Stimulated activated CD4-positive, alpha-beta T cell treated with anti-CD3 and anti-CD28 coated beads, Interleukin-2, amount 100 ng/mL, for 4 hours (primary cell): ENCODE results near the gene ALAD.
"Not testable (repeated sequence)": the region's sequence is repeated elsewhere in the genome, so short reads cannot be mapped to it uniquely, and the experiment has no call there.

Experiments
- DNase-seq: peaks from one replicate; pipeline ENCODE4 v3.0.0-alpha.2; 2020; ENCODE audit warnings: low read depth

ALAD gene

GRCh38 chr9:113401027-113401792 lies at the start of gene ALAD:
ALAD (minus strand) TSS chr9:113401284; CDS start chr9:113393559, 7,725 bp downstream.
- DNase-seq: peak; percentile 100

GRCh38 chr9:113449376-113449775 lies 48.3 kb upstream of the ALAD start:
- no peak for DNase-seq

- DNase-seq: no peak
Measured at GRCh38 chr9:113446323-113446740, 45.2 kb upstream of the ALAD start.

- DNase-seq: no peak
Measured at GRCh38 chr9:113444736-113445135, 43.7 kb upstream of the ALAD start.

- DNase-seq: not testable (repeated sequence)
Measured at GRCh38 chr9:113437716-113438115, 36.6 kb upstream of the ALAD start.

- no peak for DNase-seq
Measured at GRCh38 chr9:113436728-113437515, 35.8 kb upstream of the ALAD start.

GRCh38 chr9:113431191-113431590 lies 30.1 kb upstream of the ALAD start:
- DNase-seq: no peak

- DNase-seq: no peak
Measured at GRCh38 chr9:113428062-113428615, 27.1 kb upstream of the ALAD start.

- no peak for DNase-seq
Measured at GRCh38 chr9:113427629-113428028, 26.5 kb upstream of the ALAD start.

GRCh38 chr9:113426701-113427100 lies 25.6 kb upstream of the ALAD start:
- no peak for DNase-seq

GRCh38 chr9:113425072-113425471 lies 24.0 kb upstream of the ALAD start:
- no peak for DNase-seq

GRCh38 chr9:113421726-113422125 lies 20.6 kb upstream of the ALAD start:
- no peak for DNase-seq

- no peak for DNase-seq
Measured at GRCh38 chr9:113417370-113417769, 16.3 kb upstream of the ALAD start.

GRCh38 chr9:113416149-113416721 lies 15.2 kb upstream of the ALAD start:
- DNase-seq: no peak

GRCh38 chr9:113410207-113410864 lies 9.3 kb upstream of the ALAD start, which contains the start of the genes C9orf43 and POLE3:
C9orf43 (plus strand) TSS chr9:113410747; CDS start chr9:113413494, 2,747 bp downstream.
POLE3 (minus strand) TSS chr9:113410675; CDS start chr9:113410293, 382 bp downstream.
- peak; percentile 92 for DNase-seq

- no peak for DNase-seq
Measured at GRCh38 chr9:113409883-113410206, 8.8 kb upstream of the ALAD start.

- no peak for DNase-seq
Measured at GRCh38 chr9:113409481-113409880, 8.4 kb upstream of the ALAD start.

GRCh38 chr9:113406873-113407511 lies 5.9 kb upstream of the ALAD start:
- DNase-seq: peak; percentile 28

GRCh38 chr9:113406353-113406752 lies 5.3 kb upstream of the ALAD start:
- not testable (repeated sequence) for DNase-seq

GRCh38 chr9:113403646-113404045 lies 2.6 kb upstream of the ALAD start:
- no peak for DNase-seq

- no peak for DNase-seq
Measured at GRCh38 chr9:113399646-113400200, 1.4 kb downstream of the ALAD start.
